ENCODE measurements around the gene RIPK4.

The RIPK4 gene

DNA sequence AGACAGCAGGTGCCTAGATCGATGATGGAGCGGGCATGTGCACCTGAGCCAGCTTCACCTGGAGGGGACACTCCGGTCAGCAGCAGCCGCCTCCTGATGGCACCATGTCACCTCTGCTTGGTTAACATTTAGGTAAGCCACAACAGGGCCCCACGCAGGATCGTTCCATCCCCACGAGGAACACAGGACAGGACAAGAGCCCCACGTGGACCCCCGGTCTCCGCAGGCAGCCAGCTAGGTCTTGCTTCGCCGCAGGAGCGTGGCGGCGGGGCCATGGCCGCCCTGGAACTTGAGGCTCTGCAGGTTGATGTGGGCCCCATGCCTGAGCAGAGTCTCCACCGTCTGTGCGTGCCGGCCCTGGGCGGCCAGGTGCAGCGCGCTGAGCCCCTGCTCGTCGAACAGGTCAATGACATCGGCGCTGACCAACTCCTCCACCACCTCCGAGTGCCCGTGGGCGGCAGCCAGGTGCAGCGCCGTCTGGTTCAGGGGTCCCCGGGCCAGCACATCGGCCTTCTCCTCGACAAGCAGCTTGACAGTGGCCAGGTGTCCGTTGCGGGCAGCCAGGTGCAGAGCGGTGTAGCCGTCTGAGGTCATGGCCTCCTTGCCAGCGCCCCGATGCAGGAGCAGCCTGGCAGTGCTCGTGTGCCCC lies 26.1 kb downstream of the RIPK4 start:
- no peak overlapping the region for H3K27ac ChIP-seq
- no peak for TF ChIP-seq ZFX (IDR thresholded peaks at IDR 0.05; ENCODE audit: borderline replicate concordance)

- TF ChIP-seq ZFX (IDR thresholded peaks at IDR 0.05; ENCODE audit: borderline replicate concordance) (no peak), CTCF (IDR thresholded peaks at IDR 0.05) (no peak)
- no peak overlapping the region for H3K27ac ChIP-seq
These were observed 26.9 kb downstream of the RIPK4 start for GRCh38 chr21:41739936-41740335.

- TF ChIP-seq CTCF (IDR thresholded peaks at IDR 0.05): no peak
- no peak for TF ChIP-seq ZFX (IDR thresholded peaks at IDR 0.05; ENCODE audit: borderline replicate concordance)
- H3K27ac ChIP-seq: no peak overlapping the region
These were observed 27.8 kb downstream of the RIPK4 start for GRCh38 chr21:41739011-41739410.

DNA sequence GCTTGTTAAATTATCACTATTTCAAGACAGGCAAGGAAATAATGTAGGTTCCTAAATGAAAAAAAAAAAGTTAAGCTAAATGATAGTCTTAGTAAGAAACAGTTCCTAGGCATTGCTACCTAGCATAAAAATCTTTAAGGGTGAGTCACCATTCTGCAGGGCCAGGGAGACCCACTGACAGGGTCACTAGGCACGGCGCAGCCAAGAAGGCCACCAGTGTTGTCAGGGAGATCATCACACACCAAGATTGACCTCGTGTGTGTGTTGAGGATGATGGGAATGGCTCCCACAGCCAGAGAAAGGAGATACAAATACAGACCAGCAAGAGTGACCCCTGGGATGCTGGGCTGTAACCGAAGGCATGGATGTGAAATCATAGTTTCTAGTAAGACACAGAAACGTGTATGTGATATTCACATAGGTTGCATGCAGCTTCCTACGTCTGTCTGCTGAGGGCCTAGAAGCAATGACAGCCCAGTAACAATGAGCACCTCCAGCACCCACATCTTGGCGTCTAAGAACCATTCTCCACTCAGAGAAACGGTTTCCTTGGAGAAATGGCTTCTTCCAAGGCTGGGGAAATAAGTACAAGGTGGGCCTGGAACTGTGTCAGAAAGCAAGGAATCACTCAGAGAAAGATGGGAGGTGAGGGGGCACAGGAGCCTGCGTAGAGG lies 29.1 kb downstream of the RIPK4 start:
- H3K27ac ChIP-seq: no peak overlapping the region
- TF ChIP-seq CTCF (IDR thresholded peaks at IDR 0.05) (no peak), ZFX (IDR thresholded peaks at IDR 0.05; ENCODE audit: borderline replicate concordance) (no peak)

DNA sequence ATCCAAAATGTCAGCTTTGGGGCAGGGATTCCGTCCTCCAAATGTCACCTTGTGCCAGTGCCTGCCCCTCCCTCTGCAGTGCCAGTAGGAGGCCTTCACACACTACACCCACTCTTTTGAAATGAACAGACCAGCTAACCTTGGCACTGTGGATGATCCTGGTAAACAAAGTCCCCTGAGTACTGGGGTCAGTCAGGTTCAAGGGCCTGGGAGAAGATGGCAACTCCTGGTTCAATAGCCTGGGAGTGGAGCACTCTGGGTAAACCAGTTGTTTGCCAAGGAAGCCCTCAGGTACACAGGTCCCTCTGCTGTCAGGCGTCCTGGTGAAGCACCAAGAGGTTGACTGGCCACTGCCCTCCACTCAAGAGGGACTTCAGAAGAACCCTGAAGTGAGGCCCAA lies 30.4 kb downstream of the RIPK4 start:
- no peak for TF ChIP-seq ZFX (IDR thresholded peaks at IDR 0.05; ENCODE audit: borderline replicate concordance)
- TF ChIP-seq CTCF (IDR thresholded peaks at IDR 0.05): no peak

DNA sequence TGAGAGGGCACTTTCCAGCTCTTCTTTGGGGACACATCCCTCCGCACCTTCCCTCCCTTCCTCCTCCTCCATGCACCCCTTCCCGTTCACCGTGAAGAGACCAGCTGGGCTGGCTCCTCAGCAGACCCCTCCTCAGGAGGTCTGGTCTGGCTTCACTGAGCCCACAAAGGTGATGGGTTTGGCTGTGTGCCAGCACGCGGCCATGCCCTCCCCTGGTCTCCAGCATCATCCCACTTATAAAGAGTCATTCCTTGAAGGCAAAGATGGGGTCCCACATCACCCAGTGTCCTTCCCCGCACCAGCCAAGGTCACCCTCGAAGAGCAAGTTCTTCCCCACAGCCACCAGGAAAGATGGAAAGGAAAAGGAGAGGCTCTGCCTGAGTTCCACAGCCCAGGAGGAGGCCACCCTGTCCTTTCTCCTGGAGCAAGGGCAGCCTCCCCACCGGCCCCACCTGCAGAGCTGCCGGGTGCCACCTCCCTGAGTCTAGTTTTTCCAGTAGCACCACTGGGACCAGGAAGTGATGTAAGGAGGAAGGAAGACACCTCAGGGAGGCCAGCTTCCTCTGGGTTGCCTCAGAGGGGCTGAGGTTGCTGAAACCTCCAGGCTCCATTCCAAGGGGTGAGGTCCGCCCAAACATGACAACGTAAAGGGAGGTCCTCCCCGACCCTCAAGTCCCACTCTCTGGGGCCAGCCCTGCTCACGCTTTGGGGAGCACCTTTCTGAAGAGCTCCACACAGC lies 32.7 kb downstream of the RIPK4 start:
- TF ChIP-seq ZFX (IDR thresholded peaks at IDR 0.05; ENCODE audit: borderline replicate concordance) (no peak), CTCF (IDR thresholded peaks at IDR 0.05) (no peak)
- no peak overlapping the region for H3K27ac ChIP-seq

More for the DNA sequence above, 30.4 kb downstream of the RIPK4 start:
- no peak overlapping the region for H3K27ac ChIP-seq

GRCh38 chr21:41731081-41731480 lies 35.8 kb downstream of the RIPK4 start:
- TF ChIP-seq ZFX (IDR thresholded peaks at IDR 0.05; ENCODE audit: borderline replicate concordance) (no peak), CTCF (IDR thresholded peaks at IDR 0.05) (no peak)
- H3K27ac ChIP-seq: no peak overlapping the region

Data from 22Rv1 (cell line).